Measurements from ENCODE around the gene BEX4.

- no peak for TF ChIP-seq CTCF (conservative IDR thresholded peaks at IDR 0.05; ENCODE audit: low read length)
- no peak for TF ChIP-seq EZH2phosphoT487 (IDR thresholded peaks at IDR 0.05; ENCODE audit: borderline replicate concordance, low read depth, low read length)
Observed at GRCh38 chrX:103214870-103215424, at the start of gene BEX4.

Measured in OCI-LY7 (cell line).